Lower leg skin (tissue), 3 donors: ENCODE results near the gene TMEM130.

Source experiments
- POLR2A ChIP-seq, 2 donors: fragments of 450-650 bp; IDR thresholded peaks; one replicate each; pipeline ENCODE4 v1.6.1; 2016 to 2017; ENCODE audit warnings: antibody characterized with exemption in 2 of 2, mild to moderate bottlenecking in 1 of 2, moderate library complexity in 1 of 2
- TF ChIP-seq, protein P1 (sequence below), 3 donors: fragments of 450-650 bp; IDR thresholded peaks; one replicate each; pipeline ENCODE4 v1.5.1; 2016; ENCODE audit warnings: antibody characterized with exemption in 3 of 3, mild to moderate bottlenecking in 3 of 3, moderate library complexity in 2 of 3

DNA sequence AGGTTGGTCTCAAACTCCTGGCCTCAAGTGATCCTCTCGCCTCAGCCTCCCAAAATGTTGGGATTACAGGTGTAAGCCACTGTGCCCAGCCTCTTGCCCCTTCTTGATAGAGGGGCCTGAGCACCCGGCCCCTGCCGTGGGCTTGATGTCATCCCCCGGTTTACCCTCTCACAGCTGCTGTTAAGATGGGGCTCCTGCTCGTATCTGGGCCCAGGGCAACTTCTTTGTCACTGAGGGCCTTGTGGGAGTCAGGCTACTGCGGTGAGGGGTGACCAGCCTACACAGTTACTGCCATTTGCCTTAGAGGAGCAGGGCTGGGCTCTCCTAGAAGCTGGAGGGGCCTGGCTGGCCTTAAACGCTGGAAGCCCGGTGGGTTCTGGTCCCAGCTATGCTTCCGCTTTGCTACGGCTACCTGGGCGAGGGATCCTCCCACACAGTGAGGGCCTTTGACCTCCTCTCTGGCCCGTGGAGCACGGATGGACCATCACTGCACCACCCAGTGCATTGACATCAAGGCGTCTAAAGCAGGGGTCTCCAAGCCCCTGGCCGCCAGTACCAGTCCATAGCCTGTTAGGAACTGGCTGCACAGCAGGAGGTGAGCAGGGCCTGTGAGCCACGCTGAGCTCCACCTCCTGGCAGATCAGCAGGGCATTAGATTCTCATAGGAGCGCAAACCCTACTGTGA, 1.1 kb upstream of the TMEM130 start:
- TF ChIP-seq, protein P1, sequence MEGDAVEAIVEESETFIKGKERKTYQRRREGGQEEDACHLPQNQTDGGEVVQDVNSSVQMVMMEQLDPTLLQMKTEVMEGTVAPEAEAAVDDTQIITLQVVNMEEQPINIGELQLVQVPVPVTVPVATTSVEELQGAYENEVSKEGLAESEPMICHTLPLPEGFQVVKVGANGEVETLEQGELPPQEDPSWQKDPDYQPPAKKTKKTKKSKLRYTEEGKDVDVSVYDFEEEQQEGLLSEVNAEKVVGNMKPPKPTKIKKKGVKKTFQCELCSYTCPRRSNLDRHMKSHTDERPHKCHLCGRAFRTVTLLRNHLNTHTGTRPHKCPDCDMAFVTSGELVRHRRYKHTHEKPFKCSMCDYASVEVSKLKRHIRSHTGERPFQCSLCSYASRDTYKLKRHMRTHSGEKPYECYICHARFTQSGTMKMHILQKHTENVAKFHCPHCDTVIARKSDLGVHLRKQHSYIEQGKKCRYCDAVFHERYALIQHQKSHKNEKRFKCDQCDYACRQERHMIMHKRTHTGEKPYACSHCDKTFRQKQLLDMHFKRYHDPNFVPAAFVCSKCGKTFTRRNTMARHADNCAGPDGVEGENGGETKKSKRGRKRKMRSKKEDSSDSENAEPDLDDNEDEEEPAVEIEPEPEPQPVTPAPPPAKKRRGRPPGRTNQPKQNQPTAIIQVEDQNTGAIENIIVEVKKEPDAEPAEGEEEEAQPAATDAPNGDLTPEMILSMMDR (IDR thresholded peaks at IDR 0.05) = no peak
- TF ChIP-seq POLR2A (IDR thresholded peaks at IDR 0.05) = no peak
